MM.1S (cell line): Measurements from ENCODE around the gene CD84.

ENCODE experiments used
- DNase-seq: peaks from one replicate; pipeline ENCODE4 v3.0.0-alpha.2; 2015
- H2AFZ ChIP-seq: fragments of 300-600 bp; sonication (generic); 2 replicates; pipeline ENCODE4 v1.6.0; 2016; ENCODE audit warnings: antibody characterized with exemption, low read length
- H3F3A ChIP-seq: fragments of 300-600 bp; sonication (generic); 2 replicates; pipeline ENCODE4 v1.6.1; 2016; ENCODE audit warnings: mild to moderate bottlenecking, antibody characterized with exemption, low read length, moderate library complexity, mixed read lengths; ENCODE audit not compliant: insufficient read depth
- H3K27ac ChIP-seq: fragments of 300-600 bp; sonication (generic); 2 replicates; pipeline ENCODE4 v1.5.1; 2016; ENCODE audit warnings: mild to moderate bottlenecking, low read length
- H3K27me3 ChIP-seq: fragments of 300-600 bp; sonication (generic); replicated peaks from 2 replicates; pipeline ENCODE4 v1.6.0; 2016; ENCODE audit warnings: low read length; ENCODE audit not compliant: insufficient read depth
- H3K36me3 ChIP-seq: fragments of 300-600 bp; sonication (generic); replicated peaks from 2 replicates; pipeline ENCODE4 v1.6.1; 2016; ENCODE audit warnings: mild to moderate bottlenecking, low read length, mixed read lengths; ENCODE audit not compliant: insufficient read depth
- H3K4me1 ChIP-seq: fragments of 300-600 bp; sonication (generic); 2 replicates; pipeline ENCODE4 v1.6.1; 2016; ENCODE audit warnings: low read length, mixed read lengths
- H3K4me2 ChIP-seq: fragments of 300-600 bp; sonication (generic); 2 replicates; pipeline ENCODE4 v1.6.0; 2016; ENCODE audit warnings: low read depth, low read length
- H3K4me3 ChIP-seq: fragments of 300-600 bp; sonication (generic); 2 replicates; pipeline ENCODE4 v1.5.1; 2016; ENCODE audit warnings: low read length, mixed read lengths
- H3K79me2 ChIP-seq: fragments of 300-600 bp; sonication (generic); 2 replicates; pipeline ENCODE4 v1.6.1; 2016; ENCODE audit warnings: mixed run types, low read length, mixed read lengths
- H3K9ac ChIP-seq: fragments of 300-600 bp; sonication (generic); 2 replicates; pipeline ENCODE4 v1.6.1; 2016; ENCODE audit warnings: low read length, mixed read lengths
- H3K9me2 ChIP-seq: fragments of 300-600 bp; sonication (generic); replicated peaks from 2 replicates; pipeline ENCODE4 v1.6.1; 2016; ENCODE audit warnings: mild to moderate bottlenecking, low read length, mixed read lengths; ENCODE audit not compliant: insufficient read depth
- H3K9me3 ChIP-seq: fragments of 300-600 bp; sonication (generic); replicated peaks from 2 replicates; pipeline ENCODE4 v1.6.1; 2016; ENCODE audit warnings: mild to moderate bottlenecking, low read length, mixed read lengths; ENCODE audit not compliant: insufficient read depth
- H4K20me1 ChIP-seq: fragments of 300-600 bp; sonication (generic); 2 replicates; pipeline ENCODE4 v1.6.1; 2016; ENCODE audit warnings: mild to moderate bottlenecking, low read length, moderate library complexity, mixed read lengths; ENCODE audit not compliant: insufficient read depth
- EZH2 ChIP-seq: fragments of 300-600 bp; sonication (generic); optimal IDR thresholded peaks from 2 replicates; pipeline ENCODE3; 2017; ENCODE audit warnings: low read depth, mild to moderate bottlenecking, antibody characterized with exemption, low read length, mixed read lengths
- EZH2phosphoT487 ChIP-seq: fragments of 300-600 bp; sonication (generic); IDR thresholded peaks from 2 replicates; pipeline ENCODE4 v1.6.1; 2018; ENCODE audit warnings: antibody characterized with exemption, low read length
- TF ChIP-seq, protein P1 (sequence below): fragments of 300-600 bp; sonication (generic); IDR thresholded peaks from 2 replicates; pipeline ENCODE4 v1.5.1; 2016; ENCODE audit warnings: antibody characterized with exemption, low read length, mixed read lengths

Gene CD84

GRCh38 chr1:160576884-160577283 is 2.4 kb downstream of the CD84 start:
- H3K36me3 ChIP-seq: no peaks in the 10 kb centered on the region
- H3K9me2 ChIP-seq: no peaks in the 10 kb centered on the region
- no peaks in the 10 kb centered on the region for H3K9me3 ChIP-seq
- TF ChIP-seq, protein P1, sequence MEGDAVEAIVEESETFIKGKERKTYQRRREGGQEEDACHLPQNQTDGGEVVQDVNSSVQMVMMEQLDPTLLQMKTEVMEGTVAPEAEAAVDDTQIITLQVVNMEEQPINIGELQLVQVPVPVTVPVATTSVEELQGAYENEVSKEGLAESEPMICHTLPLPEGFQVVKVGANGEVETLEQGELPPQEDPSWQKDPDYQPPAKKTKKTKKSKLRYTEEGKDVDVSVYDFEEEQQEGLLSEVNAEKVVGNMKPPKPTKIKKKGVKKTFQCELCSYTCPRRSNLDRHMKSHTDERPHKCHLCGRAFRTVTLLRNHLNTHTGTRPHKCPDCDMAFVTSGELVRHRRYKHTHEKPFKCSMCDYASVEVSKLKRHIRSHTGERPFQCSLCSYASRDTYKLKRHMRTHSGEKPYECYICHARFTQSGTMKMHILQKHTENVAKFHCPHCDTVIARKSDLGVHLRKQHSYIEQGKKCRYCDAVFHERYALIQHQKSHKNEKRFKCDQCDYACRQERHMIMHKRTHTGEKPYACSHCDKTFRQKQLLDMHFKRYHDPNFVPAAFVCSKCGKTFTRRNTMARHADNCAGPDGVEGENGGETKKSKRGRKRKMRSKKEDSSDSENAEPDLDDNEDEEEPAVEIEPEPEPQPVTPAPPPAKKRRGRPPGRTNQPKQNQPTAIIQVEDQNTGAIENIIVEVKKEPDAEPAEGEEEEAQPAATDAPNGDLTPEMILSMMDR: no peak
- TF ChIP-seq EZH2phosphoT487 (no peak), EZH2 (no peak)
- H3K4me1 ChIP-seq: no peaks in the 10 kb centered on the region
- H3K9ac ChIP-seq: no peak overlapping the region
- no peaks in the 10 kb centered on the region for H4K20me1 ChIP-seq
- no peak overlapping the region for H3K4me2 ChIP-seq
- no peaks in the 10 kb centered on the region for H3K27me3 ChIP-seq
- no peaks in the 10 kb centered on the region for H3F3A ChIP-seq
- H2AFZ ChIP-seq: no peak overlapping the region
- H3K4me3 ChIP-seq: no peak overlapping the region
- no peak for DNase-seq
- no peaks in the 10 kb centered on the region for H3K79me2 ChIP-seq
- no peak overlapping the region for H3K27ac ChIP-seq

GRCh38 chr1:160576390-160576789 is 2.9 kb downstream of the CD84 start:
- no peaks in the 10 kb centered on the region for H3K36me3 ChIP-seq
- no peaks in the 10 kb centered on the region for H3K79me2 ChIP-seq
- no peaks in the 10 kb centered on the region for H3K27me3 ChIP-seq
- no peak for DNase-seq
- H3K9ac ChIP-seq: no peak overlapping the region
- no peak overlapping the region for H3K4me3 ChIP-seq
- H2AFZ ChIP-seq: no peak overlapping the region
- H3K9me3 ChIP-seq: no peaks in the 10 kb centered on the region
- no peak overlapping the region for H3K27ac ChIP-seq
- H3F3A ChIP-seq: no peaks in the 10 kb centered on the region
- TF ChIP-seq EZH2phosphoT487: no peak
- TF ChIP-seq, protein P1: no peak
- TF ChIP-seq EZH2: no peak
- H3K9me2 ChIP-seq: no peaks in the 10 kb centered on the region
- no peaks in the 10 kb centered on the region for H3K4me1 ChIP-seq
- H4K20me1 ChIP-seq: no peaks in the 10 kb centered on the region
- no peak overlapping the region for H3K4me2 ChIP-seq

GRCh38 chr1:160575112-160575664 is 4.1 kb downstream of the CD84 start:
- Histone ChIP-seq H3K9me2 (no peaks in the 10 kb centered on the region), H3F3A (no peaks in the 10 kb centered on the region), H3K4me2 (no peak overlapping the region), H3K36me3 (no peaks in the 10 kb centered on the region), H3K4me1 (no peaks in the 10 kb centered on the region), H3K79me2 (no peaks in the 10 kb centered on the region), H3K9me3 (no peaks in the 10 kb centered on the region), H3K27me3 (no peaks in the 10 kb centered on the region), H4K20me1 (no peaks in the 10 kb centered on the region), H3K4me3 (no peak overlapping the region), H3K27ac (no peak overlapping the region), H3K9ac (no peak overlapping the region), H2AFZ (no peak overlapping the region)
- no peak for DNase-seq
- TF ChIP-seq, protein P1: no peak
